Measurements from ENCODE around the gene PAX3.

GRCh38 chr2:222300726-222301052 is 1.9 kb upstream of the PAX3 start:
- TF ChIP-seq, protein P1, sequence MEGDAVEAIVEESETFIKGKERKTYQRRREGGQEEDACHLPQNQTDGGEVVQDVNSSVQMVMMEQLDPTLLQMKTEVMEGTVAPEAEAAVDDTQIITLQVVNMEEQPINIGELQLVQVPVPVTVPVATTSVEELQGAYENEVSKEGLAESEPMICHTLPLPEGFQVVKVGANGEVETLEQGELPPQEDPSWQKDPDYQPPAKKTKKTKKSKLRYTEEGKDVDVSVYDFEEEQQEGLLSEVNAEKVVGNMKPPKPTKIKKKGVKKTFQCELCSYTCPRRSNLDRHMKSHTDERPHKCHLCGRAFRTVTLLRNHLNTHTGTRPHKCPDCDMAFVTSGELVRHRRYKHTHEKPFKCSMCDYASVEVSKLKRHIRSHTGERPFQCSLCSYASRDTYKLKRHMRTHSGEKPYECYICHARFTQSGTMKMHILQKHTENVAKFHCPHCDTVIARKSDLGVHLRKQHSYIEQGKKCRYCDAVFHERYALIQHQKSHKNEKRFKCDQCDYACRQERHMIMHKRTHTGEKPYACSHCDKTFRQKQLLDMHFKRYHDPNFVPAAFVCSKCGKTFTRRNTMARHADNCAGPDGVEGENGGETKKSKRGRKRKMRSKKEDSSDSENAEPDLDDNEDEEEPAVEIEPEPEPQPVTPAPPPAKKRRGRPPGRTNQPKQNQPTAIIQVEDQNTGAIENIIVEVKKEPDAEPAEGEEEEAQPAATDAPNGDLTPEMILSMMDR (conservative IDR thresholded peaks at IDR 0.05), result no peak
- TF ChIP-seq EZH2 (IDR thresholded peaks at IDR 0.05; ENCODE audit: low read depth), result no peak
